Effector CD4-positive, alpha-beta T cell (primary cell): ENCODE data around the gene MYO3B.

Experiments used
- DNase-seq: peaks from one replicate; pipeline ENCODE4 v3.0.0-alpha.2; 2020

Gene MYO3B

DNA sequence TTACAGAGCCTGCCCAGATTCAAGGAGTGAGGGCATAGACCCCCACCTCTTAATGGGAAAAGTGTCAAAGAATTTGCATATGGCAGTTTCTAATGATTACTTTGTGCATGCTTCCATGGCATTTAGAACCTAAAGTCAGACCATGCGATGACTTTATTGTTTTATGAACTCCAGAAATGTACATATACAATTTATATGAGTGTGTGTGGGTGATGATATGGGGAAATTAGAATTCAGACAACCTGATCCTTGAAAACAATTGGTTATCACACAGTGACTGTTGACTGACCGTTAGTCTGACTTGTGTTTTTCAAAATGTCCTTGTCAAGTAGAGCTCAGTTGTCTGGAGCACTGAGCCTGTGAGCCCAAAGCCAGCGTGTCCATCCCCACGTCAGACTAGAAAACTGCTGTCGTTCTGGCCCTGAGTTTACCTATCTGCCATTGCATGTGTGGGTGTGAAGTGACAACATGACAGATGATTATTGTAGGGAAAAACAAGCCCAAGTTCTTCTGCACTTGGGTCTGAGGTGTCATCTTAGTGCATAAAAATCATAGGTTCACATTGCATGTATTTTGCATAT is 128.4 kb downstream of the MYO3B start:
- DNase-seq = no peak

DNA sequence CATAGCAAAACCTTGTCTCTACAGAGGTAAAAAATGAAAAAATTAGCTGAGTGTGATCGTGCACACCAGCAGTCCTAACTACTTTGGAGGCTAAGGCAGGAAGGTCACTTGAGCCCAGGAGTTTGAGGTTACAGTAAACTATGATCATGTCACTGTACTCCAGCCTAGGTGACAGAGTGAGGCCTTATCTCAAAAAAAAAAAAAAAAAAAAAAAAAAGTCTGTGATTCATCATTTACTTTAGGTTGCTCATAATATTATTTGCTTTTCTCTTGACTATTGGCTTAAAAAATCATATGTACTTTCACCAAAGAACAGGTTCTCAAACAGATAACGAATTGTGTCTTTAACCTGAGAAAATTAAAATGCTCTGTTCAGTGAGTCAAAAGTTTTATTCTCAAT is 129.1 kb downstream of the MYO3B start:
- DNase-seq = no peak

DNA sequence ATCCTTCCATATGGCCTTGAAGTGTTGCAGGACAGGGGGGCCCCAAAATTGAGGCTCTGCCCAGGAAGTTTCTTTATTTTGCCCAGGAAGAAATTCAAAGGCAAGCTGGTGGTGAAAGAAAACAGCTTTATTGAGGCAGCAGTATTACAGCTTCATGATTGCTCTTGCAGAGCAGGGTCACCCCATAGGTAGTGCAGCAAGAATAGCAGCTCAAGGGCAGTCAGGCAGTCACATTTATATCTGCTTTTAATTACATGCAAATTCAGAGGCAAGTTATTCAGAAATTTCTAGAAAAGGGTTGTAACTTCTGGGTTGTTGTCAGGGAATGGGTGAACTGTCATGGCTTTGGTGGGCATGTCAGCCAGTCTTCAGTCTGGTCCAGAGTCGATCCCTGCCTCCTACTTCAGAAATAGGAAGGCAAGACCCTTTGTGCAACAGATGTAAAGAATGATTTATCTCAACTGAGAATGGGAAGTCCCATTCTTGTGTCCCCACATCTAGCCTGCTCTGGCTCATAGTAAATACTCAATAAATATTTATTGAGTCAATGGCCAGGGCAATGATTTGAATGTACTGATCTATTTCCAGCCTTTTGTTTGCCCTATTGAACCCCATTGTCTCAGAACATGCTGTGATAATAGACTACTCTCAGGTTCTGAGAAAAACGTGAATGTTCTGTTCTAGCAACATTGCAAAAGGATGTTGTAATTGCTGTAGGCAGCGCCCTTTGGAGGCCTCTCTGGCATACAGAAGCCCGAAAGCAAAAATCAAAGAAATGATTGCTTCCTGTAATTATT is 129.8 kb downstream of the MYO3B start:
- DNase-seq = no peak

DNA sequence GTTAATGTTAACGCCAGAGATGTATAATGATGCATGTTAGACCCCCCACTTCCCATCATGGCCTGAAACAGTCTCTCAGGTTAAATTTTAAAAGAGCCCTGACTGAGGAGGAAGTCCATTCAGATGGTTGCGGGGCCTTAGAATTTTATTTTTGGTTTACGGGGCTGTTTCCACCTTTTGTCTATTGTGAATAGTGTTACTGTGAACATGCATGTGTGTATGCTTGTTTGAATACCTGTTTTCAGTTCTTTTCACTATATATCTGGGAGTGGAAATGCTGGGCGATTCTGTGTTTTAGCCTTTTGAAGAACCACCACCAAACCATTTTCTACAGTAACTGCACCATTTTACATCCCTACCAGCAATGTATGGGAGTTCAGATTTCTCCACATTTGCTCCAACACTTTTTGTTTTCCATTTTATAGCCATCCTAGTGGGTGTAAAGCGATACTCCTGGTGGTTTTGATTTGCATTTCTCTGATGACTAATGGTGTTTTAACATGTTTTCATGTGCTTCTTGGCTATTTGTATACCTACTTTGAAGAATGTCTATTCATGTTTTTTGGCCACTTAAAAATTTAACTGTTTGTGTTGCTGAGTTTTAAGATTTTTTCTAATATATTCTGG is 133.0 kb downstream of the MYO3B start:
- no peak for DNase-seq

DNA sequence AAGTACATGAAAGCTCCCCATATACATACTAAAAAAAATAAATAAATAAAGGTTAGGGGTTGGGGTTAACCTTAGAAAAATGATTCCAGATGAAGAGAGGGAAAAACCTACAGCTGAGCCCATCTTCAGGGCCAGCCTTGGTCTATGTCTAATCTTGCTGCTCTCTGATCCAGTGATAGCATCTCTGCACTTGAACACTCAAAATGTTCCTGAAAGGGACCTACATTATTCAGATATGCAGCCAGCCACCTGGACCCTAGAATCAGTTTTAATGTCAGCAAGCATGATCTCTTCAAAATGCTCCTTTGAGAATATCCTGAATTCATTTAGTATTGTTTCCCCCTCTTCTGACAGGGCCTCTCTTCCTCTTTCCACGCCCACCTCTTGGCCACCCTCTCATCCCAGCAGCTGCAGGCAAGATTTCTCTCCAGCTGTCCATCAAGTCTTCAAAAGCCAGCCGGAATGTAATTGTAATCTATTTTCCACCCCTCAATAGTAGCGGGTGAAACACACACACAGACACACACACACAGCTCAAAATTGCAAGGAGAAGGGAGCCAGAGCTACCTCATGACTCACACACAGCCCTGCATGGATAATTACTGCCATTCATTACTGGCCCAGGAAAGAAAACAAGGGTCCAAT is 135.5 kb downstream of the MYO3B start:
- DNase-seq = no peak

DNA sequence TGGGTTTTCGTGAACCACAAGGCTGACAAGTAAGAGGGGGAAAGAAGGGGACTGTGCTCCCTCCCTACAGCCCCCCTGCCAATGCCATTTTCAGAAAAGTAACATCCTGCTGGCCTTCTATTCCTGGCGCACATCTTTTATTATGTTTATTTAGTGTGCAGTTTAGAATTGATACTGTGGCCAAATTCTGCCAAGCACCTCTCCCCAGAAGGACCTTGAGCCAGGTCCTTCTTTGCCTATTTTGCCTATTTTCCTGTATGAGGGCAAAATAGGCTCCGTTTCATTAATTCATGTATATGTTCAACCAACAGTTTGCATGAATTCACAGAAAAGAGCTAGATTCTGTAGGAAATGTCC is 136.0 kb downstream of the MYO3B start:
- no peak for DNase-seq

DNA sequence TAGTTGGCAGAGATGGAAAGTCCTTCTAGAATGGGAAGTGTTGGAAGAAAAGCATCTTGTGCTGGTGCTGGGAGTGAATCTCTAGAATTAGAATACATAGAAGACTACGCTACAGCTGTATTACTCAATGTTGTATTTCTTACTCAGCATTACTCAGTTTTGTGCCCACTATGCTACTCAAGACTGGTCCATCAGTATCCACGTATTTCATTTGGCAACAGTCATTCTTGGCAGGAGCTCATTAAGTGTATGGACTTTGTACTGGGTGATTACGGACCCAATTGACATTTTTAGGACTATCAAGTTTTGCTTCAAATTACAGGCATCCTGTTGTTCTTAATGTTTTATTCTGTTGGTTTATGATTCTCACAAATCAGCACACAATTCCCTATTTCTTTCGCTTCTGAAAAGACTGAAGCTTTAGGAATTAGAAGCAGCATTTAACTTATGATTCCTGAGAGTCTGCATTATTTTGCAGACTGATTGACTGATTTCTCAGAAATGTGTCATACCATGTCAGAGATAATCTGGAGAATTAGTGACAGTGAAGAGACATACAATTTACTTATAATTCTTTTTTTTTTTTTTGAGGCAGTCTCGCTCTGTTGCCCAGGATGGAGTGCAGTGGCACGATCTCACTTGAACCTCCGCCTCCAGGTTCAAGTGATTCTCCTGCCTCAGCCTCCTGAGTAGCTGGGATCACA is 136.9 kb downstream of the MYO3B start:
- DNase-seq = no peak

DNA sequence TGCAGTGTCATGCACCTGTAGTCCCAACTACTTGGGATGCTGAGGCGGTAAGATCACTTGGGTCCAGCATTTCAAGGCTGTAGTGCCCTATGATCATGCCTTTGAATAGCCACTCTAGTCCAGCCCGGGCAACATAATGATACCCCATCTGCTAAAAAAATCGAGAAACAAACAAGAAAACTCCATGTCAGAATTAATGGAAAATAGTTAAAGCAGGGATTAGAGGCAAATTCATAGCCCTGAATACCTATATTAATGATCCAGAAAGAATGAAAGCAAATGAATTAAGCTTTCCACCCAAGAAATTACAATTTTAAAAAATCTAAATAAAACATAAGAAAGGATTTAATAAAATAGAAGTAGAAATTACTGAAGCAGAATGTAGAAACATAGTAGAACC is 143.0 kb downstream of the MYO3B start:
- DNase-seq = no peak

DNA sequence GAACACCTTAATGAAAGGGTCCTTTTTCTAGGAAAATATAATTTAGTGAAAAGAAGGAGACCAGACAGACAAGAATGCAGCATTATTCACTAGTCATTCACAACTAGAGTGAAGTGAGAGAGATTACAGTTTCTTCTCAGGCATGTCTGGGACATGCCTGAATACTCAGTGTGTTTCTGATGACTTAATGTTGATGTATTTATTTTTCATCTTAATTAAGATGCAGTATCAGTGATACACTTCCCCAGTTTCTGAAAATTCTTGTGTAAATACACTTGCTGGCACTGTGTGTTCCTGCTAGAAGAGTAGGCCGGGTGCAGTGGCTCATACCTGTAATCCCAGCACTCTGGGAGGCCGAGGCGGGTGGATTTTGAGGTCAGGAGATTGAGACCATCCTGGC is 143.6 kb downstream of the MYO3B start:
- no peak for DNase-seq

DNA sequence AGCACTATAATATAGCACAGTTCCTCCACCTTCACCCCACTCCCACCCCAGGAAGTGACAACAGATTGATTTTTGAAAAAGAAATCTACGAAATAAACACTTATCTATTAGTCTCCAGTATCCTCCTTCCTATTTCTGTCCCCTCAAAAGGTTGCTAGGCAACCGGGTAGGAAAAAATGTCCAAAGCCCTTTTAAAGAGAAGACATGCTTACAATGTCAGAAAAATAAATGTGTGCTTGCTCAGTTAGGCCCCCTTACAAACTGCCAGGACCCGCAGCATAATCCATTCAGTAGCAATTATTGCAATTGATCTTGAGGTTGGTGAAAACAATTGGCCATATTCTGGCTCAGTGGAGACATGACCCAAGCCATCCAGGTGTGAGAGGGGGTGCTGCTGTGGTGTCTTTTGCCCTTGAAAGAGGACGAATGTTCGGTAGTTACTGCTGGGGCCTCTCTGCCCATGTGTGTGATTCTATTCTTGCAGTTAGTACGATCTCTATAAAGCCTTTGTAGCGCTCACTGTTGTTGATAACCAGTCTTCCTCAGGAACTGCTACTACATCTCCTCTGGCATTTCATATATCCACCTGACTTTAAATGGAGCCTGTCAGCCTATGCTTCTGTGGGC is 144.3 kb downstream of the MYO3B start:
- no peak for DNase-seq

DNA sequence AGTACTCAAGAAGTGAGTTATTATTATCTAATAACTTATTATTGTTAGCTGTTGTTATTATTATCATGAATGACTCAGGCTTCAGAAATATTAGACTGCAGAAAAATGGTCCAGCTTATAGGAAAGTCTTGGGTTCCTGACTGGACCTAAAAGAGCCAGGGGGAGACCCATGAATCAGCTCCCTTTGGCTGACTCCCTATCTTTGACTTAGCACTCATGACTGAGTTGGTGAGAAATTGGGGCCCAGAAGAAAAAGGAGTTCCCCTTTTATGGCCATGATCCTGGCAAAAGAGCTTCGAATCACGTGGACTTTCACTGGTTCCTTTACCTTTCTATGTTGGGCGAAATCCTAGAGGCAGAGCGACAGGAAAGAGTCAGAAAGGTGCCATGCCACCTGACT is 145.8 kb downstream of the MYO3B start:
- DNase-seq = no peak

DNA sequence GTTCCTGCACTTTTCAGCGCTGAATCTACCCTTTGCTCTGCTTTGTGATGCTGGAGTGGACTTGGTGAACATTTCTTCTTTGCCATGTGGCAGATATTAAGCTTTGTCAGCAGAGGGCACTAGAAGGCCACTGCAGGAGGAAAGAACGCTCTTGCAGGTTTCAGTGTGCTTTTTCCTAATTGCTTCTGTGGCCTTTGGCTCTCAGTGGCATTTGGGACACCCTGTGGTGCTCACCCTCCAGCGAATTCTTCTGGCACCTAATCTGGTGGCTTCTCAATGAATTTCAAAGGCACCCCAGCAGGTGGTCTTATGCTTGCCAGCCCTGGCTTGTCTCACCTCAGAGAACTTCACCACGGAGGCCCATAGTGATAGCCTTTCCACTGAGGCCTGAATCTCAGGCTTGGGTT is 146.7 kb downstream of the MYO3B start:
- DNase-seq = no peak

DNA sequence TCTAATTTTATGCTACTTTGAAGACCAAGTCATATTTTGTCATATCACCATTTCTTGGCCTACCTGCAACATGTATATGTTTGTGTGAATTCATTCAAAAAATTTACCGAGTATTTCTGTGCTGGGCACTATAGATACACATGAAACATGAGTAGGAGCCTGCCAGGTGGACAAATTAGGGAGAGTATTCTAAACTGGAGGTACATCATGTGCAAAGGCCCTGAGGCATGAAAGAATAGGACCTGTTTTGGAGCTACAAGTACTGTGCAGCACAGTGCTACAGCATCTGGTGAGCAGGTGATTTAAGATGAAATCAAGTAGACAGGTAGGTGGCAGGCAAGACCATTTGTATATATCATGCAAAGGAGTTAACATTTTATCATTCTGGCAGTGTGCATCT is 152.9 kb downstream of the MYO3B start:
- DNase-seq = no peak

DNA sequence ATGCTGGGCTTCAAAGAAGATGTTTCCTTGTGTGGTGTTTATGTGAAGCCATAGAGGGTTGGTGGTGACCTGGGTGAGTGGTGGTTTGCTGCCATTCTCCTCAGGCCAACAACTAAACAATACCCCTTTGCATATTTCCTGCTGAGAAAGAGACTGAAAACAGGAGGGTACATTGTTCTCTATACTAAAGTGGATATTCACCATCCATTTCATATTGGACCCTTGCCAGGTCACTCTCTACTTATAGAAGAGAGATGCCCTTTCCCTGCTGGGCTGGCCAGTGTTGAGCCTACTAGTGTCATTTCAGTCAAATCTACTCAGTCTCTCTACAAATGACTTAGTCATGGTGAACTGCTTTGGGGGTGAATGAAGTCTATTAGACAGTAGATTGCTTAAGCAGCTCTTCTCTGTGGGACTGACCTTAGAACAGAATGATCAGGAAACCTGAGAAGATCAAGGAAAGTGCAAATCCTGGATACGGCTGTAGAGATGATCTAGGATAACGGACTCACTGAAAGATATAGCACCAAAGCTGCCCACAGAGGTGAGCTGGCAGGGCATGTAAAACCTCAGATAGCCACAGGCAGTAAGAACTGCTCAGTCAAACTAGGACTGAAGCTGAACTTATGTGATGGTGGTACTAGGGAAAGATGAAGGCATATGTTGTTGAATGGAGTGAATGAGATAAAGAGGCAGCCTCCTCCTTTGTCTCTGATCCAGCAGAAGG is 154.9 kb downstream of the MYO3B start:
- DNase-seq = no peak

DNA sequence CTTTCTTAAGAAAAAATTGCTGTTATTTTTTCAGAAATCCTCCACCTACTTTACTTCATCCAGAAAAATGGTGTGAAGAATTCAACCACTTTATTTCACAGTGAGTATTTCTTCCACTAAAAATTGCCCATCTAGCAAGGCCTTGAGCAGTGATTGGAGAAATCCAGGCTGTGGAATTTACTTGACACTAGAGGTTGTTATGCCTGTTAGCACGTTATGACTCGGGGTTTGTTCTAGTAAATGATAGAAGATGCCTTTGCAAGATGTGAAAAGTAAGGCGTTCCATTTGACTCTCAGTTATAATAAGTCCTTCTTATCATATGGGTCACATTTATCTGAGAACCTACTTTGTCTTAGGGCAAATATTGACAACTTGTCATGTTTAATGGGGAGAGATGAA is 157.4 kb downstream of the MYO3B start:
- no peak for DNase-seq

DNA sequence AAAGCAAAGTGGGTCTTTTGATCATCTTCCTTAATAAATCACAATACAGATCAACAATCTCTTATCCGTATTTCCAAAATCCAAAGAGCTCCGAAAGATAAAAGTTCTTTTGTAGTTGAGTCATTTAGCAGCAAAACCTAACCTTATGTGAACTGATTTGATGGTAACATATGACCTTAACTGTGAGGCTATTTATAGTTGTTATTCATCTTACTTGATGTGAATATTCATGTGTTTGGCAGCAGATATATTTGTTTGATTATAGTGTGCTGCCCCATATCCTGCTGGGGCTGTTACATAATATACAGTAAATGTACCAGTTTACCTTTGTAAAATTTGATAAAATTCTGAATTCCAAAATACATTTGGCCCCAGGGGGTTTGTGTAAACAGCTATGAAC is 158.5 kb downstream of the MYO3B start:
- no peak for DNase-seq

DNA sequence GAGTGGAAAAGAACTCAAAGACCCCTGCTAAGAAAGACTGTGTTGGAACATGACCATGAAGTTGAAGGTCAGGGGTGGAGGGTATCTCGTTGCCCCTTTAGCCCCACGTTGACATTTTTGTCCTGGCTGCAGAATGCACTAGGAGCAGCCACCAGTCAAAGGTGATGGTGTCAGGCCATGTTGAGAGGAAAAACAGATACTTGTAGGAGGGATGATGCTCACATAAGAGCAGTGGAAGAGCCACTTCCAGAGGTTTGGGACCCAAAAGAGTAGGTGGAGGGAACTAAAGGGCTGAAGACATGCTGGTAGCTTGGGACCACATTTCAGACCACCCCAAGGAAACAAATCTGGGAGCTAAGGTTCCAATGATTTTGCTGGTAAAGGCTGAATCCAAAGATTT is 159.0 kb downstream of the MYO3B start:
- DNase-seq = no peak

DNA sequence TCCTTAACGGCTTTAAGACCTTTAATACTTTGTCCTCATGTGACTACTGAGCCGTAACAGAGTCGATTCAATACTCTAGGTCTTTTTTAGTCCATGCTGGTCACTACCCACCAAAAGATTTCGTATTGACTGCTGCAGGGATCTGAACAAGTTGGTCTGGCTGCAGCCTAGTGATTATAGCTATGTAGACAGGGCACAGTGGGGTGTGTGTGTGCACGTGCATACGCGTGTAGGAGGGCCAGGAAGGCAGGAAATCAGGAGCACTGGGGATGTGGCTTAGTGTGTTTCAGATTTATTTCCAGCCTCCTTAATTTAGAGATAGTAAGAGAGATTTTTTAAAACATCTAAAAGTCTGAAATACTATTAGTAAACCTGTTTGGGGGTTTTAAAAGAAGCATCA is 161.4 kb downstream of the MYO3B start:
- DNase-seq = no peak

DNA sequence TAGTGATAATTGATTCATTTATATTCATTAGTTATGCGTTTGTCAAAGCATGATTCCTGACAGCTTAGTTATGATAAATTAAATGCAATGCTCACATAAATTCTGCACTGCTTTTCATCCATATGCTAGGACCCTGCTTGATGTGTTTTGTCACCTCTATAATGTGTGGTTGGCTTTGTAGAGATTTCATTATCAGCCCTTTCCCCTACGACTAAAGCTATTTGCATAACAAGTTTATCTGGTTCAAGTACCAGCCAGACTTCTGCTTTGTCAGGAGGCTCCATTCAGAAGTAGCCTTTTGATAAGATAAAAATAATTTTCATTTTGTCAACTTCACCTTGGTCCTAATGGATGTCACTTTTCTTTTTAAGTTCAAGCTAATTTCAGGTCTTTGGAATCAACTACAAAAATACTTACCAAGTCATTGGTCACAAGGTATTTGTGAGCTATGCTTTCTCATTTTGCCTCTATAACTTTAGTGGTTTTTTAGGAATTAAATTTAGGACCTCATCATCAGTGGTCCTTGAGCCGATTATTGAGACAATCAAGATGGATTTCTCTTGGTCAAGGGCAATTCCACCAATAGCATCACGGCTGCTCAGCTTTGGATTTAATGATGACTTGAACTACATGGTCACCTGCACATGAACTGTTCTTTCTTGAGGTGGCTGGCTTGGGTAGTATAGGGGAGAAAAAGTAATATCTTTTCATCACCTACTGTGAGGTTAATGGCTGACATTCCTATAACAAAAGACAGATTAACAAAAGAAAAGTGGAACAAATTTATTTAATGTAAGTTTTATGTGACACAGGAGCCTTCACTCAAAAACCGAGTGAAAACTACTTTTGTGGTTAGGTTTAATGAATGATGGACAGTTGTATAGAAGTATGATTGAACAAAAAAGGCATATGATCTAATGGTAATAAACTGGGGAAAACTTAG is 162.1 kb downstream of the MYO3B start:
- no peak for DNase-seq

DNA sequence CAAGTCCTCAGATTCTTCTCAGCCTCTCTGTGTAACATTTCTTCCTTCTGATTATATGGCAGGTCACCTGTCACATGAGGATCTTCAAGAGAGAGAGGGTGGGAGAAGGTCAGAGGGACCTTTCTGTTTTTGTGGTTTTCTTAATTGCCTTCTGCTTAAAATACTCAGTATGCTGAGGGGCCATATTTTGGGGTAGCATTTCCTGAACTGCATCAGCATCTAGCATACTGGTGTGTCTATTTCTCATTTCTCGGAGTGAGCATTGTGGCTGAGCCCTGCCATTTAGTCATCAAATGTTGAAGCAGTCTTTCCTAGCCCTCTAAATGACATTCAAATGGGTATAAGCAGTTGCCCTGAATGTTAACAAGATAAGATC is 162.7 kb downstream of the MYO3B start:
- DNase-seq = no peak
